Heart left ventricle (tissue), 16 donors: ENCODE data around the gene CACNA1E. TPM values are rescaled to one million over a fixed set of nuclear protein-coding genes. Genes with fewer than 3 reads are reported as not detected.

Source experiments
- ATAC-seq, 4 donors: fragments of 200-7000 bp; cut with Tn5 transposase; one replicate each; pipeline ENCODE4 v1.9.1; 2020 to 2022; ENCODE audit warnings: moderate library complexity in 4 of 4, mild to moderate bottlenecking in 3 of 4, moderate number of reproducible peaks in 1 of 4
- DNase-seq, 5 donors: peaks; one replicate each; pipeline ENCODE4 v3.0.0-alpha.2; 2020
- H3K27ac ChIP-seq, 12 donors: fragments of 200-600 bp; sonication (generic) in 4 of 12; one replicate each; pipeline versions ENCODE4 v1.5.0 to v1.8.0; 2016 to 2022; ENCODE audit warnings: mild to moderate bottlenecking in 2 of 12
- H3K27me3 ChIP-seq, 9 donors: fragments of 200-600 bp; sonication (generic) in 2 of 9; one replicate each; pipeline versions ENCODE4 v1.5.1 to v1.8.0; 2016 to 2022; ENCODE audit warnings: mild to moderate bottlenecking in 3 of 9
- H3K36me3 ChIP-seq, 9 donors: fragments of 200-600 bp; sonication (generic) in 2 of 9; one replicate each; pipeline versions ENCODE4 v1.5.0 to v1.8.0; 2018 to 2022; ENCODE audit warnings: mild to moderate bottlenecking in 2 of 9
- H3K4me1 ChIP-seq, 12 donors: fragments of 200-600 bp; sonication (generic) in 4 of 12; one replicate each; pipeline versions ENCODE4 v1.5.0 to v1.8.0; 2016 to 2022; ENCODE audit warnings: mild to moderate bottlenecking in 3 of 12
- H3K4me3 ChIP-seq, 12 donors: fragments of 200-600 bp; sonication (generic) in 4 of 12; one replicate each; pipeline versions ENCODE4 v1.5.0 to v1.8.0; 2017 to 2022; ENCODE audit warnings: mild to moderate bottlenecking in 9 of 12, moderate library complexity in 4 of 12
- H3K9me3 ChIP-seq, 12 donors: fragments of 200-600 bp; sonication (generic) in 4 of 12; one replicate each; pipeline versions ENCODE4 v1.5.0 to v1.8.0; 2016 to 2022; ENCODE audit warnings: mild to moderate bottlenecking in 1 of 12
- CTCF ChIP-seq, 12 donors: fragments of 200-600 bp; sonication (generic) in 4 of 12; IDR thresholded peaks; one replicate each; pipeline versions ENCODE4 v1.5.0 to v1.8.0; 2018 to 2022; ENCODE audit warnings: antibody characterized with exemption in 12 of 12, mild to moderate bottlenecking in 5 of 12
- POLR2A ChIP-seq, 2 donors: fragments of 450-650 bp; IDR thresholded peaks; one replicate each; pipeline ENCODE4 v1.6.1; 2017; ENCODE audit warnings: antibody characterized with exemption in 2 of 2, mild to moderate bottlenecking in 2 of 2, moderate library complexity in 2 of 2
- WGBS, 4 donors: extraction: QIAGEN DNeasy Blood & Tissue Kit in 2 of 4; methylation state at CpG; one replicate each; pipeline versions ENCODE4 v1.1.5 to v1.1.7; 2013 to 2018; 5-methylcytosine and 5-hydroxymethylcytosine counted together
- intact Hi-C, 10 donors: fragments of 100-400 bp; cut with DNase I; formaldehyde crosslinking; loops; one replicate each; pipeline versions ENCODE4 v1.11.1 to v1.14.2; 2022
- polyA plus RNA-seq, 2 donors: library from polyadenylated mRNA; stranded (reverse); fragments of 200-250 nt; gene quantifications; one replicate each; pipeline ENCODE4 v1.2.3, GENCODE V29; 2013
- total RNA-seq, 9 donors: library from RNA; depleted of rRNA in 2 of 9; stranded (reverse); fragments of >200 nt in 2 of 9; fragmentation: NEBNext Ultra II Directional in 3 of 9; extraction: Animal tissue kit (Norgen Biotek cat#: 25700) in 3 of 9; gene quantifications; one replicate each; pipeline versions ENCODE4 v1.1.0 to v1.2.4, GENCODE V29; 2016 to 2023
- donor health status: ischemic (EF 13 %, LVEDD 7.1; RV severe dilation, severe dysfunction).
- donor health status: healthy with polysubstance abuse.
- donor health status: DM: no; HTN: yes; CAD: no.
- donor health status: DM: no; HTN: no; CAD: no.
- donor health status: ischemic (EF 25% LVEDD 6.9; RV normal size, moderate dysfunction).
- donor health status: ischemic (EF 25% LVEDD 5.7; RV mildly dilated, moderate dysfunction).
- donor health status: healthy.
- donor health status: DM: yes; HTN: yes; CAD: no.
- donor health status: ischemic (EF 35%, LVEDD 5.7; RV mildly dilated, moderate dysfunction).
- donor health status: nonischemic (EF 11% LVEDD 7.7; RV severe dilation, severe dysfunction).
- donor health status: DM: yes; HTN: yes; CAD: no.
- donor health status: PGD.
- donor health status: ischemic (EF 29% LVEDD 5.4; RV normal size, mild dysfunction).
- donor health status: nonischemic (EF 23%, LVEDD 6.1; RV moderate dilation, normal function).

The CACNA1E gene
- total and polyA plus RNA-seq, 11 donors: 0.02 to 1.9 (median 0.10) TPM

- no peak for TF ChIP-seq CTCF (IDR thresholded peaks at IDR 0.05)
- TF ChIP-seq POLR2A (IDR thresholded peaks at IDR 0.05): no peak
- intact Hi-C loops: loop anchor here in 1 of 10 donors (10.0 kb wide), 1 partner anchor 304 kb away; no protein-coding TSS in a partner anchor
- WGBS, 4 donors: 88 to 97% (median 90%) methylated on average over 7 of the region's 7 CpGs
- DNase-seq: no peak
- no peaks in the 10 kb centered on the region for H3K4me1 ChIP-seq
- H3K36me3 ChIP-seq: no peaks in the 10 kb centered on the region
- H3K9me3 ChIP-seq: no peaks in the 10 kb centered on the region
- ATAC-seq: no peak
- no peak overlapping the region for H3K4me3 ChIP-seq
- no peak overlapping the region for H3K27ac ChIP-seq
- H3K27me3 ChIP-seq: peaks cover 0 to 7% (median 0%) of the 10 kb centered on the region in 9 donors
Observed at GRCh38 chr1:181730606-181731005, 247.3 kb downstream of the CACNA1E start.

- Histone ChIP-seq H3K36me3 (no peaks in the 10 kb centered on the region), H3K9me3 (no peaks in the 10 kb centered on the region), H3K4me1 (no peaks in the 10 kb centered on the region), H3K27ac (no peak overlapping the region), H3K4me3 (no peak overlapping the region), H3K27me3 (peaks cover 0 to 14% (median 0%) of the 10 kb centered on the region in 9 donors)
- intact Hi-C loops: loop anchor here in 1 of 10 donors (10.0 kb wide), 1 partner anchor 302 kb away; no protein-coding TSS in a partner anchor
- no peak for TF ChIP-seq CTCF (IDR thresholded peaks at IDR 0.05)
- WGBS, 4 donors: 89 to 94% (median 92%) methylated on average over 21 to 31 of the region's 31 CpGs
- DNase-seq (no peak), ATAC-seq (no peak)
Observed at GRCh38 chr1:181732218-181732990, 249.1 kb downstream of the CACNA1E start.

GRCh38 chr1:181733486-181733885, 250.2 kb downstream of the CACNA1E start:
- H3K27ac ChIP-seq: no peak overlapping the region
- H3K4me3 ChIP-seq: no peak overlapping the region
- H3K27me3 ChIP-seq: peaks cover 0 to 14% (median 0%) of the 10 kb centered on the region in 9 donors
- intact Hi-C loops: loop anchor here in 1 of 10 donors (10.0 kb wide), 1 partner anchor 301 kb away; no protein-coding TSS in a partner anchor
- 85 to 92% (median 88%) methylated on average over 10 to 14 of the region's 14 CpGs for WGBS, 4 donors
- no peaks in the 10 kb centered on the region for H3K9me3 ChIP-seq
- ATAC-seq: no peak
- DNase-seq: no peak
- H3K4me1 ChIP-seq: no peaks in the 10 kb centered on the region
- TF ChIP-seq POLR2A (IDR thresholded peaks at IDR 0.05) (no peak), CTCF (IDR thresholded peaks at IDR 0.05) (no peak)
- no peaks in the 10 kb centered on the region for H3K36me3 ChIP-seq

- H3K4me3 ChIP-seq: no peak overlapping the region
- DNase-seq (no peak), ATAC-seq (no peak)
- intact Hi-C loops: loop anchor here in 1 of 10 donors (10.0 kb wide), 1 partner anchor 298 kb away; no protein-coding TSS in a partner anchor
- H3K36me3 ChIP-seq: no peaks in the 10 kb centered on the region
- TF ChIP-seq CTCF (IDR thresholded peaks at IDR 0.05): peak in 1 of 12 donors; percentile 31
- no peak for TF ChIP-seq POLR2A (IDR thresholded peaks at IDR 0.05)
- 52 to 63% (median 60%) methylated on average over 5 of the region's 5 CpGs for WGBS, 4 donors
- H3K4me1 ChIP-seq: no peaks in the 10 kb centered on the region
- H3K27me3 ChIP-seq: peaks cover 0 to 20% (median 0%) of the 10 kb centered on the region in 9 donors
- H3K27ac ChIP-seq: no peak overlapping the region
- no peaks in the 10 kb centered on the region for H3K9me3 ChIP-seq
Observed at GRCh38 chr1:181737056-181737455, 253.7 kb downstream of the CACNA1E start.
